ENCODE measurements around the gene SPOCK1.

DNA sequence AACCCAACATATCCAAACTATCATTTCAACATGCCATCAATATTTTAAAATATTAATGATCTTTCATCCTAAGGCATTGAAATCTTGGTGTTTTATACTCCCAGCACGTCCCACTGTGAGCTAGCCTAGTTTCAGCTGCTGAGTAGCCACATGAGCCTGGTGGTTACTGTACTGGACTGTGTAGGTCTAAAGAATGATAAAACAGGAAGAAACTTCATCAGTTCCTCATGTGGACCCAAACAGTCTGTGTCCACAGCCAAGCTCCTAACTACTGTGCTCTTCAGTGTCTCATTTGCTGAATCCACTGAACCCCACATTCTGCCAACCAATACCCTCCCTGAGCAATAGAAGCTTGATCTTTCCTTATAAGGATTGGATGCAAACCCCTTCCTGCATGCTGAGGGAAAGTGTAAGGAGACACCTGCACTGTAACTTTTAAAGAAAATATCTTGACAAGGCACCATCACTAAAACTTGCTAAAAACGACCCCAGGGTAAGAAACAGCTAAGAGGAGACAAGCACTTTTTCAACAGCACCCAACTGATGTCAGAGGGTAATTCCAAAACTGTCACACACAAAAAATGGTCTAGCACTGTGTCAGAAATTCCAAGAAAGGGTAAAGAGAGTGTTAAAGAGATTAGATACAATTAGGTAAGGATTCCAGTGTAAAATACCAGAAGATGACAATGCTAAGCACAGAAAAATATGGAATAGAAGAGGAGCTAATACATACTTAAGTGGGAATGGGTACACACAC lies 126.9 kb downstream of the SPOCK1 start:
- TF ChIP-seq, protein P1, sequence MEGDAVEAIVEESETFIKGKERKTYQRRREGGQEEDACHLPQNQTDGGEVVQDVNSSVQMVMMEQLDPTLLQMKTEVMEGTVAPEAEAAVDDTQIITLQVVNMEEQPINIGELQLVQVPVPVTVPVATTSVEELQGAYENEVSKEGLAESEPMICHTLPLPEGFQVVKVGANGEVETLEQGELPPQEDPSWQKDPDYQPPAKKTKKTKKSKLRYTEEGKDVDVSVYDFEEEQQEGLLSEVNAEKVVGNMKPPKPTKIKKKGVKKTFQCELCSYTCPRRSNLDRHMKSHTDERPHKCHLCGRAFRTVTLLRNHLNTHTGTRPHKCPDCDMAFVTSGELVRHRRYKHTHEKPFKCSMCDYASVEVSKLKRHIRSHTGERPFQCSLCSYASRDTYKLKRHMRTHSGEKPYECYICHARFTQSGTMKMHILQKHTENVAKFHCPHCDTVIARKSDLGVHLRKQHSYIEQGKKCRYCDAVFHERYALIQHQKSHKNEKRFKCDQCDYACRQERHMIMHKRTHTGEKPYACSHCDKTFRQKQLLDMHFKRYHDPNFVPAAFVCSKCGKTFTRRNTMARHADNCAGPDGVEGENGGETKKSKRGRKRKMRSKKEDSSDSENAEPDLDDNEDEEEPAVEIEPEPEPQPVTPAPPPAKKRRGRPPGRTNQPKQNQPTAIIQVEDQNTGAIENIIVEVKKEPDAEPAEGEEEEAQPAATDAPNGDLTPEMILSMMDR (conservative IDR thresholded peaks at IDR 0.05 in 1 of 2, IDR thresholded peaks at IDR 0.05 in 1 of 2; ENCODE audit: extremely low read depth in 1 of 2, insufficient read depth in 1 of 2, low read depth in 1 of 2, low read length in 2 of 2): no peak
- no peak for TF ChIP-seq EZH2 (IDR thresholded peaks at IDR 0.05; ENCODE audit: borderline replicate concordance, low read length)
